A549 (cell line): ENCODE results near the gene LRSAM1.

Experiments
- CTCF ChIP-seq: fragments of >200 bp; sonication (Bioruptor Twin); formaldehyde crosslinking; IDR thresholded peaks from 3 replicates; pipeline ENCODE4 v1.5.1; 2016
- EP300 ChIP-seq, 2 experiments: fragments of >200 bp; sonication (Bioruptor Twin); formaldehyde crosslinking; IDR thresholded peaks; 2 replicates in 1 of 2; 3 replicates in 1 of 2; pipeline ENCODE4 v1.6.1; 2016 to 2017
- SREBF2 ChIP-seq: fragments of 450-650 bp; IDR thresholded peaks from 2 replicates; pipeline ENCODE4 v1.6.1; 2014; ENCODE audit warnings: mild to moderate bottlenecking, moderate library complexity

GRCh38 chr9:127521919-127522304 lies 70.6 kb downstream of the LRSAM1 start:
- no peak for TF ChIP-seq SREBF2
- TF ChIP-seq CTCF, result no peak
- no peak for TF ChIP-seq EP300 (IDR thresholded peaks at IDR 0.05)
